DMS53 treated with DMSO at 0.1 percent for 48 hours (cell line): Measurements from ENCODE around the gene FMC1.
"Not testable (repeated sequence)": the region's sequence is repeated elsewhere in the genome, so short reads cannot be mapped to it uniquely, and the experiment has no call there.

Experiments
- DNase-seq: peaks from one replicate; lab custom pipeline; 2025; ENCODE audit not compliant: unreplicated experiment; lab: John Stamatoyannopoulos, UW

Gene FMC1

DNA sequence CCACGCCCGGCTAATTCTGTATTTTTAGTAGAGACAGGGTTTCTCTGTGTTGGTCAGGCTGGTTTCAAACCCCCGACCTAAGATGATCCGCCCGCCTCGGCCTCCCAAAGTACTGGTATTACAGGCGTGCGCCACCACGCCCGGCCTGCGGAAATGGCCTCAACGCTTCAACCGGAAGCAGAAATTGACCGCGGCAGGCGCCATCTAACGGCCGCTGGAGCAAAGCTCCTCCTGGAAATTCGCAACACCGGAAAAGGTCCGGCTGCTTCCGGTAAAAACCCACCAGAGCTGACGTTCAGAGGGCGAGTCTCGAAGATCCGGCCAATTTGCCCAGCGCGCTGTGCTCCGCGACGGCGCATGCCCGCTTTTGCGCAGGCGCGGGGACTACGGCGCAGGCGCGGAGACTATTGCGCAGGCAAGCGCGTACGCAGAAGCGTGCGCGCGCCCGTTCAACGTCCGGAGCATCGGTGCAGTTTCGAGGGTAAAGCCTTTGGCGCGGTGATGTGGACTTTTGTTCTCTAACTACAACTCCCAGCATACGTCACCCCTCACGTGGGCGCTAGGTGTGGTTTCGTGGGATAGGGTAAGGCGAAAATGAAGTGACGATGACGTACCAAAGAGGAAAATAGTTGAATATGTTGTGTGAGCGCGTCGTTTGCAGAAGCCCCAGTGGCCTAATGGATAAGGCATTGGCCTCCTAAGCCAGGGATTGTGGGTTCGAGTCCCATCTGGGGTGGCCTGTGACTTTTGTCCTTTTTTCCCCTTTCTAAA lies 915 bp upstream of the FMC1 start:
- DNase-seq = peak; percentile 99

DNA sequence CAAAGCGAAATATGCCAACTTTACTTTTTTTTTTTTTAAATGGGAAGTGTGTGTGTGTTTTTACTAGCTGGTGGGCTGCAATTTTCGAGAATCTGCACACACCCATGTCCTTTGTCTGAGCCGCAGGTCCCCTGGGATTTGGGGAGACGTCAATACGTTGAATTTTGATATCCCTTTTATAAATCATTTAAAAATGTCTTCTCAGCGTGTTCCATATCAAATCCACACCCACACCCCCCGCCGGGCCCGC lies 404 bp upstream of the FMC1 start:
- no peak for DNase-seq

DNA sequence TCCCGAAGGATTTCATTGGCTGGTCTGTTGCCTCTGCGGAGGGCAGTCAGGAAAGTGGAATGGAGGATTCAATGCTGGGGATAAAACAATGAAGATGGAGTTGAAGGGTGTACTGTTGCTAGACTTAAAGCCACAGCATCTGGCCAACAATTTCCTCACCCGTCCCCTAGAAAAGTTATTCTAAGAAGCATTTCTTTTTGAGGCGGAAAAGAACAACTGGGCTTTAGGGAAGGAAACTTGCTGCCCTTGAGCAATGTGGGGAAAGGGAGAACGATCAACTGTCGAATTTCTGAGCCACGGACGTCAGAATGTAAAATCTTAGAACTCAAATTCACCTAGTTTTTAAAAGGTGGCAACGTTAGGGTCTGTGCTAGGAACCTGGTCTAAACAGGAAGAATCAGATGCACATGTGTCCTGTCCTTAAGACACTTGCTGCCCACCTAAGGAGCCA lies 664 bp downstream of the FMC1 start:
- DNase-seq = no peak

DNA sequence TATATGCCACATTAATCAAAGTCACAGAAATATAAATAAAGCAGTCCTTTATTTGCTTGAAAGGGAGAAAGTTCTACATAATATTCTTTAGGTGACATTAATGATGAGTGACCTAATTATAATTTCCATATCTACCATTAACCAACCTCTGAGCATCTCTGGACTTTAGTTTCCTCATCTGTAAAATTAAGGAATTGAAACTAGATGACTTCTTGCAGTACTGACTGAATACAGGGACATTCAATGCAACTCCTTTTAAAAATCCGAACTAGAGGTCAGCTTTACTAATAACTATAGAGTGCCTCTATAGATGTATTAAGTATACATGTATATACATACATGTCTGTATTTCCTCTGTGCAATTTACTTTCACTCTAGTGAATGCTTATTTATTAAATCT lies 3.9 kb downstream of the FMC1 start:
- no peak for DNase-seq

DNA sequence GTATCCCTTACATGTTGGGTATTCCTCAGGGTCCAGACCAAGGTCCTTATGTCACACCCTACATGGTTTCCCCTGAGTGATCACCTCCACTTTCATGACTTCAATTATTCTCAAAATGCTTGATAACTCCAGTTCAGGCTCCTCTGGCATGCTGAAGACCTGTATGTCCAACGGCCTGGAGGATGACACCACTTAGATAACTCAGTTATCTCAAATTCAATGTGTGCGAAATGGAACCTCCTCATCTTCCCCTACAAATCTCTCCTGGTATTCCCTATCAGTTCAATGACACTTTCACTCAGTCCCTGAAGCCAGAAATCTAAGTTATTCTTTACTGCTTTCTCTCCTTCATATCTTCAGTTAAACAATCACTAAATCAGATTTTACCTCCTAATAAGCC lies 9.9 kb downstream of the FMC1 start:
- DNase-seq = no peak

DNA sequence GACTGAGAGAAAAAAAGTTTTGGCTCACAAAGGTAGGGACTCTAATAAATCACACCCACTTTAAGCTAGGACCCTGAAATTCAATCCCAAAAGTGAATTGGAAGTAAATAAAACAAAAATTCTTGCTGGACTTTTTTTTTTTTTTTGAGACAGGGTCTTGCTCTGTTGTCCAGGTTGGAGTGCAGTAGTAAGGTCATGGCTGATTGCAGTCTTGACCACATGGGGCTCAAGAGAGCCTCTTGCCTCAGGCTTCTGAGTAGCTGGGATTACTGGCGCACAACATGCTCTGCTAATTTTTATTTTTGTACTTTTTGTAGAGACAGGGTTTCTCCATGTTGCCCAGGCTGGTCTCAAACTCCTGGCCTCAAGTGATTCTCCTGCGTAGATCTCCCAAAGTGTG lies 13.6 kb downstream of the FMC1 start:
- DNase-seq = no peak

DNA sequence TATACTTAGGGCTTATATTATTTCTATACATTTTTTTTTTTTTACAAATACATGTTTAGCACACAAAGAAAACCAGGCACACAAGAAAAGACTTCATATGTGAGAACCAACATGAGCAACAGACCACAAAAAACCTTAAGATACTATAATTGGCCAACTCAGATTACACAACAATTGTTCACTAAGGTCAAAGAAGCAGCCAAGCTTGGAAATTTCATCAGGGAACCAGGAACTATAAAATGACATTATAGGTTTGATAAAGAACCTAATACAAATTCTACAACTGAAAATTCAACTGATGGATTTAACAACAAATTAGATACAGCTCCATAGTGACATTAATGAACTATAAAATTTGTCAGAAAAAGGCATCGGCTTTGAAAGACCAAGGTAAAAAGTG lies 14.2 kb downstream of the FMC1 start:
- no peak for DNase-seq

DNA sequence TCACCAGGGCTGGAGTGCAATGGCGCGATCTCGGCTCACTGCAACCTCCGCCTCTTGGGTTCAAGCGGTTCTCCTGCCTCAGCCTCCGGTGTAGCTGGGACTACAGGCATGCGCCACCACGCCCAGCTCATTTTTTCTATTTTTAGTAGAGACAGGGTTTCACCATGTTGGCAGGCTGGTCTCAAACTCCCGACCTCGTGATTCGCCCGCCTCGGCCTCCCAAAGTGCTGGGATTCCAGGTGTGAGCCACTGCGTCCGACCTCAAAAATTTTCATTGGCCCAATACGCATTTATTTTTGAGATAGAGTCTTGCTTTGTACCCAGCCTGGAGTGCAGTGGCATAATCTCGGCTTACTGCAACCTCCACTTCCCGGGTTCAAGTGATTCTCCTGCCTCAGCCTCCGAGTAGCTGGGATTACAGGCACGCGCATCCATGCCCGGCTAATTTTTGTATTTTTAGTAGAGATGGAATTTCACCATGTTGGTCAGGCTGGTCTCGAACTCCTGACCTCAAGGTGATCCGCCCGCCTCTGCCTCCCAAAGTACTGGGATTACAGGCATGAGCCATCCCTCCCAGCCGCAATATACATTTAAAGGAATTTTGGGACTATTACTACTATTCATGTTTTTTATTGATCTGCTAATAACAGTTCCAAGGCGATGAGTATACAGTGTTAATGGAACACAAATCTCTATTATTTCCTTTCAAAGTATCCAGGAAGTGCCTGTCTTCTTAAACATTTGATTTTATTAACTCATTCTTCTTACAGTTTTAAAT lies 16.8 kb downstream of the FMC1 start:
- not testable (repeated sequence) for DNase-seq

DNA sequence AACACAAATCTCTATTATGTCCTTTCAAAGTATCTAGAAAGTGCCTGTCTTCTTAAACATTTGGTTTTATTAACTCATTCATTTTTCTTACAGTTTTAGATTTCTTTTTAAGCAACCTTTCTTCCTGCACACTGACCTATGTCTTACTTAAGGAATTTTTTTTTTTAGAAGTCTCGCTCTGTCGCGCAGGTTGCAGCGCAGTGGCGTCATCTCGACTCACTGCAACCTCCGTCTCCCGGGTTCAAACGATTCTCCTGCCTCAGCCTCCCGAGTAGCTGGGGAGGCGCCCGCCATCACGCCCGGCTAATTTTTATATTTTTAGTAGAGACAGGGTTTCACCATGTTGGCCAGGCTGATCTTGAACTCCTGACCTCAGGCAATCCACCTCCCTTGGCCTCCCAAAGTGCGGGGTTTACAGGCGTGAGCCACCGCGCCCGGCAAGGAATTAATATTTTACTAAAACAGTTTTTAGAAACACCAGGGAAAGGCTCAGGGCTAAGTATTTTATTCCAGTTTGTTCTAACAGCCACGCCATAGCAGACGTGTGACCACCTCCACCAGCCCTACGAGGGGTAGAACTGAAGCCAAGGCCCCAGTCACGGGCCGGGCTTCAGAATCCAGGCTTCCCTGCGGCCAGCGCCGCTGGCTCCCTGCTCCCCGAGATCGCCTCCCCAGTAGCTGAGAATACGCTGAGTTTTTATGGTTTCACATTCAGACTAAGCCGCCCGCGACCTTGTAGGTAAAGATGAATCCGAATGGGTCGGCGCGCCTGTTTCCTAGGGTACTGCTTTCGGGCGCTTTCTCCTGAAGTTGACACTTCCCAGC lies 17.6 kb downstream of the FMC1 start:
- DNase-seq = peak; percentile 73

DNA sequence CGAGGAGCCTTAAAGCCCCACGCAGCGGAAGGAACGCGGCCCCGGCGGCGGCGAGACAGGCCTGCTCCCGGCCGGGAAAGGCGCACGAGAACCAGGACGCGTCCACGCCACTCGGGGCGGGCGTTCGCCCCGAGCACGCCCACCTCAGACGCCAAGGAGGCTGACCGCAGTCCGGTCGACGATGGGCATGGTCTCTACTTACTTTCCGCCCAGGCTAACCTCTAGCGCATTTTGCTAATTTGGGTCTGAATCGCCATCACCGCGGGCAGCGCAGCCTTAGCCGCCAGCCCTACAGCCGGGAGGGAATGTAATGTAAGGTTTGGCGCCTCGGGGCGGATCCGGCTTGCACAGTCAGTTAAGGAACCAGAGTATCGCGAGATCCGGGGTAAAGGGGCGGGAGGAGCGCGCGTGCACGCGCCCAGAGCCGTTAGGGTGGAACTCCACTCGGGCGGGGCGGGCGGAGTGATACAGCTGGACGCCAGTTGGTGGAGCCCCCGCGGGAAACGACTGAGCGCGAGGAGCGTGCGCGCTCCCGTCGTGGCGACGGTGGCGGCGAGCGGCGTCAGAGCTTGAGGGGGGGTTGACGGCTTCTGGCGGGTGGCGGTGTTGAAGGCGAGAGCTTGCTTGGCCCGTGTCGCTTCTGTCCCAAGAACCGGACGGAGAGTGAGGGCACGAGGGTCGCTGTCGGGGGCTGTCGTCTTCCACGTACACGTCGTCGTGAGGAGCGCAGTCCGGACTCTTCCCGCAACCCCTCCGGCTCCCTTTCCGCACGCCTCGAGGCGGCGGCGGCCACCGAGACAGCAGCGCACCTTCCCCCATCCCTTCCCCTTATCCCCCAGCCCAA lies 18.5 kb downstream of the FMC1 start, which contains the start of gene LUC7L2:
Gene LUC7L2 (plus strand): TSS at position 529 of the 844 bp plus-strand sequence. CDS start 368 bp downstream, outside the sequence.
- DNase-seq = peak; percentile 99

DNA sequence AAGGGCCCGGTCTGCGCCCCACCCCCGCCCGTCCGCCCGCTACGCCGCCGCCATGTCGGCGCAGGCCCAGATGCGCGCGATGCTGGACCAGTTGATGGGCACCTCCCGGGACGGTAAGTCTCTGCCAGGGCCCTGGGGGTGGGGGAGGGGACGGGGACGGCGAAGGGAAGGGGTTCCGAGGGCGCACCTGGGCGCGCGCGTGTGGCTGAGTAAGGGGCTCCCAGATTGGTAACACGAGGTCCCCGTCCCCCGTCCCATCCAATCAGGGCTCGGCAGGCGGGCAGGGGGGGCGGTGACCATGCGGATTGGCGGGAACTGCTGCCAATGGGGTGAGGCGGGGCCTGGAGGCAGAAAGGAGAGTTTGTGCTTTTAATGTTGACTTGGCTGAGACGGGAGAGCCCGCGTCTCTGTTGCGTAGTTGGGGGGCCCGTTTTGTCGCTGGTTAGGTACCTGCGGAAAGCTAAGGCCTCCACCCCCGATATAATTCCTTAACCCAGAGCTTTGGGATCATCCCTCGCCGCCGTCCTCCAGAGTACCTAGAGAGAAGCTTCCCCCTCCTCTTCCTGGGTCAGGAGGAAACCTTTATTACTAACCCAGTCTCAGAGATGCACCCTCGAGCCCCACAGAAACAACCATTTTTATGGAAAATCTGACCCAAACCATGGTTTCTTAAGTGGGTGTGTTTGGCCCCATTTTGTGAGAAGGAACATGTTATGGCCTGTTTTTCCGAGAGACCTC lies 19.2 kb downstream of the FMC1 start:
- peak; percentile 93 for DNase-seq

DNA sequence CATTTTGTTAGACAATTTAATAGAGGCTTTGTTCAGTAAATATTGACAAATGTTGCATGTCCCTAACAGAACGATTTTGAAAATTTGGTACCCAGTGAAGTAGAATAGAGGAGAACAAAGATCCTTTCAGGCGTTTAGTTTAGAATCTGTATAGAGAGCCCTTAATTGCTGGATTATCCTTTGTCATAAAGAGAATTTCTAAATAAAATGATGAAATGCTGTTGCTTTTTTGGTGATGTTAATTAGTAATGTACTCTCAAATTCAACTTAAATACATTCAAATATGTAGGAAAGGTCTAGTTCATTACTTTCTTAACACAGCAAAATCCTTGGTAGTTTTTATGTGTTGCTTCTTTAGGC lies 19.8 kb downstream of the FMC1 start:
- DNase-seq = no peak

DNA sequence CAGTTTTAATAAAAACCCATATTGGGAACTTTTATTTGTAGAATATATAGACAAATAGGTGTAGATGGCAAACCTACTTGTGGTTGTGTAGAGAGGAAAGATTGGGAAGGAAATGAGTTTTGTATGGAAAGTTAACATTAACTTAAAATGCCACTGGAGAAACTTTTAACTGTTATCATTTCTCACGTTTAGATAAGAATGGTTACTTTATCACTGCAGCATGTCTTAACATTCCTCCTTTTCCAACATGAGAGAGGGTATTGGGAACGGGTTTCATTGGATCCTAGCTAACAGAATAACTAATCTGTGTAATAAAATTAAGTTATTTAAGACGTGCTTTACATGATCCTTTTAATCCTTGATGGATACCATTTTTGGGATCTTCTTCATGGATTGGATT lies 20.4 kb downstream of the FMC1 start:
- DNase-seq = no peak

DNA sequence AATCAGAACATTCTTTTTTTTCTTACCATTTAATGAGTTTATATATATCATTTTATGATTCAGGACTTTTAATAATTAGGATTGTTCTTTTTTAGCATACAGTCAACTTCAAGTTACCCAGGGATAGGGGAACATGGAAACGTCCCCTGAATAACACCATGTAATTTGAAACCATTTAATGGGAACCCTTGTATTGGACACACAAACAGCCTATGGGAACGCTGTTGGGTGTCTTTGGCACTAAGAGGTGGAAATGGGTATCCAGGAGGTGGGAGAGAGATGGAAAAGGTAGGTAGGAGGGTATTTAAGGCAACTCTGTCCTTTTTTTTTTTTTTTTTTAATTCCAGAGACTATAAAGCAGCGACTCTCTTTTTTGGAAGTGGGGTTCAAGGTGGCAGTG lies 21.2 kb downstream of the FMC1 start:
- no peak for DNase-seq

DNA sequence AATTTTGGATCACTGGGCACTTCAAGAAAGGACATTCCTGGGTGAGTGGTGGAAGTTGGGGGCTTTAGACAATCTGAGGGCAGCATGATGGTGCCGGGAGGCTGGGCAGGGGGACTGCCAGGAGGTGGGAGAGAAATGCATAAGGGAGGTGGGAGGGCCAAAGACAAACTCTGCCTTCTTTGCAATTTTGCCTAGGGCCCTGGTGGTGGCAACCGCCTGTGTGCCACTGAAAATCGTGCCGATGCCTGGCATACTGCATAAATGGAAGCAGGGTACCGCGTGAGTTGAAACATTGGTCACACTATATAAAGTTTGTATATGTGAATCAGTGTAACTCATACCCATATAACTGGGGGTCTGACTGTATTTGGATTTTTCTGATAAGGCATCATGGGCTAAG lies 21.8 kb downstream of the FMC1 start:
- no peak for DNase-seq

DNA sequence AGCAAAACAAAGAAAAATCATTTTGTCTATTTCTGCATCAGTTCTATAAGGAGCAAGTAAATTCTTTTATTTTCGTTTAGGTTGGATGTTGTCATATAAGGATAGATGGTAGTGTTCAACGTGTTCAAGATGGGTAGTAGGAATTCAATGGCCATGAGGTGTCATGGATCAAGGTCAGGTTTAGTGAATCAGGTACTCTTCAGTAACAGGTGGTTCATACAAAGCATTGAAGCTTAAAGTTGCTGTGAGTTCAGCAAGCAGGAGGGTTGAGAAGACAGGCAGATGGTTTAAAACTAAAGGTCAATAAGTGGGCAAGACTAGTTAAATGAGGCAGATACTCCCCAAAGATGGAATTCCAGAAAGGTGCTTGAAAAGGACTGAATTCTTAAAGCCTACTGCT lies 24.2 kb downstream of the FMC1 start:
- no peak for DNase-seq

DNA sequence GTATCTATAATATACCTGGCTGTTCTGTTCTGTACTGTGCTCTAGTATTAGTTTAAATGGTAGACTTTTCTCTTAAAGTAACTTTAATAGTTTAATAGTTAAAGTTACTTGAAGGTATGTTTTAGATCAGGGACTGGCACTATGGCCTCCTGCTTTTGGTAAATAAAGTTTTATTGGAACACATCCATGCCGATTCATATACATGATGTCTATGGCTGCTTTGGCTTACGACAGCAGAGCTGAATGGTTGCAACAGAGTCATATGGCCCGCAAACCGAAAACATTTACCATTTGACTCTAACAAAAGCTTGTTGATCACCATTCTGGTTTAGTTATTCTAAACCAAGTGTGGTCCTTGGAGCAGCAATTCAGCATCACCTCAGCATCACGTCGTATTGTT lies 25.3 kb downstream of the FMC1 start:
- no peak for DNase-seq

DNA sequence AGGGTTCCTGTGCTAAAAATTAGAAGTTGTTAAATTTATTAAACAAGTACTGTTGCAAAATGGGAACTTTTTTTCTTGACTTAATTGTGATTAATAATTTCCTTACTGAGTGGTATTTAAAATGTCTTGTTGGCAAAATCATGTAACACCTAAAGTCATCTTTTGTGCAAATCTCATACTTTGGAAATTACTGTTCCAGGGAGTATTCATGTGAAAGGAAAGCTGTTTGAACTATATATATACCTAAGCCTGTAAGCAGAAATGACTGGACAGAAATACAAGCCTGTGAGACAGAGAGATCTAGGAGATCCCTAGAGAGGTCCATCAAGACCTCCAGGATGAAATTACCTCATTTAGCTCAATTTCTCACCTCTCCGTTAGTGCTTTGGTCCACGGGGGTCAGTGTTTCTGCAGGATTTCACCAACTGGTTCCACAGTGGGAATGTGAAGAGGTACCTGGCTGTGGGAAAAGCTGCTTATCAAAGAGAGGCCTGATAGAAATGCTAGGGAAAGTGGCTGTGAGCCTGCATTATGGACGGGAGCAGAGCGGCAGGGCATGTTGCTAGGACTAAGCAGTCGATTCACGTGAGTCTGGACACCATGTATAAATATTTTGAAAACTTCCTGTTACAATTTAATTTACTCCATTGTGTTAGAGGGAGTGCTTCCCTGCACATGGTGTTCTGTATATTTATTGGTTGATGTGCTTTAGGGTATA lies 26.5 kb downstream of the FMC1 start:
- no peak for DNase-seq

DNA sequence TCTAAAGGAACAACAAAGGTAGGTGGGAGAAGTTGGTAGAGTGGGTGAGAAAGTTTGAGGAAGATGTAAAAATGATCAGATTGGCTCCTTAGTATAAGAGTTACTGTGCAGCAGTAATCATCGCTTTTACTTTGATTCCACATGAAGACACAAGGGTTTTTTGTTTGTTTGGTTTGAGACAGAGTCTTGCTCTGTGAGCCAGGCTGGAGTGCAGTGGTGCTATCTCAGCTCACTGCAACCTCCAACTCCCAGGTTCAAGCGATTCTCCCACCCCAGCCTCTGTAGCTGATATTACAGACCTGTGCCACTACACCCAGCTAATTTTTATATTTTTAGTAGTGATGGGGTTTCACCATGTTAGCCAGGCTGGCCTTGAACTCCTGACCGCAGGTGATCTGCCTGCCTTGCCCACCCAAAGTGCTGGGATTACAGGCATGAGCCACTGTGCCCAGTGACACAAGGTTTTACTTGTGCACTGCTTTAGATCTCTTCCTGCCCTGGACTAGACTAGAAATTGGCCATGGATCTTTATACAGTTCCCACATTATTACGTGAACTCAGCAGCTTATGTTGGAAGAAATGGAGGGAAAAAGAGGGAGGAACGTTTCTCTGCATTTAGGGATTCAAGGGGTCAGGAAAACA lies 29.3 kb downstream of the FMC1 start:
- DNase-seq = no peak
